Ascending aorta (tissue), 2 donors: ENCODE results near the gene IQCM. TPM values are rescaled to one million over a fixed set of nuclear protein-coding genes. Genes with fewer than 3 reads are reported as not detected.
"Not testable (repeated sequence)": the region's sequence is repeated elsewhere in the genome, so short reads cannot be mapped to it uniquely, and the experiment has no call there.

Experiments used
- DNase-seq, 2 donors: peaks; one replicate each; pipeline ENCODE4 v3.0.0-alpha.2; 2019; ENCODE audit warnings: low spot score in 2 of 2
- H3K27ac ChIP-seq, 2 donors: fragments of 200-600 bp; sonication (generic); one replicate each; pipeline ENCODE4 v1.5.1; 2016 to 2017; ENCODE audit warnings: mild to moderate bottlenecking in 1 of 2
- H3K27me3 ChIP-seq: fragments of 200-600 bp; sonication (generic); one replicate; pipeline ENCODE4 v1.5.1; 2017
- H3K36me3 ChIP-seq, 2 donors: fragments of 200-600 bp; sonication (generic); one replicate each; pipeline ENCODE4 v1.5.1; 2016
- H3K4me1 ChIP-seq, 2 donors: fragments of 200-600 bp; sonication (generic); one replicate each; pipeline ENCODE4 v1.5.1; 2016 to 2017; ENCODE audit warnings: mild to moderate bottlenecking in 1 of 2
- H3K4me3 ChIP-seq, 2 donors: fragments of 200-600 bp; sonication (generic); one replicate each; pipeline ENCODE4 v1.5.1; 2016 to 2017; ENCODE audit warnings: mild to moderate bottlenecking in 1 of 2
- H3K9me3 ChIP-seq, 2 donors: fragments of 200-600 bp; sonication (generic); one replicate each; pipeline ENCODE4 v1.5.1; 2016
- CTCF ChIP-seq, 3 experiments: fragments of 200-600 bp in 2 of 3; fragments of 450-650 bp in 1 of 3; sonication (generic) in 2 of 3; IDR thresholded peaks; one replicate each; pipeline ENCODE4 v1.5.1; 2016 to 2019; ENCODE audit warnings: antibody characterized with exemption in 3 of 3, mild to moderate bottlenecking in 1 of 3, moderate library complexity in 1 of 3
- intact Hi-C: fragments of 100-400 bp; cut with DNase I; formaldehyde crosslinking; loops from one replicate; pipeline ENCODE4 v1.15.1; 2023
- total RNA-seq: library from RNA; depleted of rRNA; stranded (reverse); fragments of >200 nt; gene quantifications from one replicate; pipeline ENCODE4 v1.1.0, GENCODE V29; 2016

The IQCM gene
- total RNA-seq, 1 donor from 2014 or later = not detected

GRCh38 chr4:149521611-149522425 is 293.8 kb downstream of the IQCM start:
- Histone ChIP-seq H3K9me3 (no peaks in the 10 kb centered on the region), H3K36me3 (no peaks in the 10 kb centered on the region), H3K4me1 (no peaks in the 10 kb centered on the region), H3K27ac (no peak overlapping the region), H3K27me3 (no peaks in the 10 kb centered on the region), H3K4me3 (no peak overlapping the region)
- no peak for DNase-seq
- intact Hi-C loops = no loop called here
- TF ChIP-seq CTCF (IDR thresholded peaks at IDR 0.05) = no peak

- Histone ChIP-seq H3K27me3 (no peaks in the 10 kb centered on the region), H3K4me3 (no peak overlapping the region), H3K4me1 (no peaks in the 10 kb centered on the region), H3K9me3 (no peaks in the 10 kb centered on the region), H3K27ac (no peak overlapping the region), H3K36me3 (no peaks in the 10 kb centered on the region)
- no peak for DNase-seq
- TF ChIP-seq CTCF (IDR thresholded peaks at IDR 0.05) = no peak
- intact Hi-C loops = no loop called here
Measured at GRCh38 chr4:149518471-149518870, 297.2 kb downstream of the IQCM start.

GRCh38 chr4:149513081-149513480 is 302.6 kb downstream of the IQCM start:
- Histone ChIP-seq H3K36me3 (no peaks in the 10 kb centered on the region), H3K4me1 (no peaks in the 10 kb centered on the region), H3K9me3 (no peaks in the 10 kb centered on the region), H3K27ac (no peak overlapping the region), H3K27me3 (no peaks in the 10 kb centered on the region), H3K4me3 (no peak overlapping the region)
- no peak for DNase-seq
- intact Hi-C loops = no loop called here
- TF ChIP-seq CTCF (IDR thresholded peaks at IDR 0.05) = no peak

GRCh38 chr4:149512501-149512900 is 303.1 kb downstream of the IQCM start:
- H3K4me1 ChIP-seq = no peaks in the 10 kb centered on the region
- no peak overlapping the region for H3K4me3 ChIP-seq
- no peaks in the 10 kb centered on the region for H3K36me3 ChIP-seq
- intact Hi-C loops = no loop called here
- H3K27me3 ChIP-seq = no peaks in the 10 kb centered on the region
- no peak for TF ChIP-seq CTCF (IDR thresholded peaks at IDR 0.05)
- no peak overlapping the region for H3K27ac ChIP-seq
- no peak for DNase-seq
- no peaks in the 10 kb centered on the region for H3K9me3 ChIP-seq

GRCh38 chr4:149511558-149512298 is 303.9 kb downstream of the IQCM start:
- no peak for TF ChIP-seq CTCF (IDR thresholded peaks at IDR 0.05)
- Histone ChIP-seq H3K27me3 (no peaks in the 10 kb centered on the region), H3K36me3 (no peaks in the 10 kb centered on the region), H3K9me3 (no peaks in the 10 kb centered on the region), H3K4me1 (no peaks in the 10 kb centered on the region), H3K4me3 (no peak overlapping the region), H3K27ac (no peak overlapping the region)
- intact Hi-C loops = no loop called here
- DNase-seq = no peak

GRCh38 chr4:149507309-149507708 is 308.3 kb downstream of the IQCM start:
- H3K4me1 ChIP-seq, H3K36me3 ChIP-seq, intact Hi-C loops, H3K4me3 ChIP-seq, H3K27ac ChIP-seq, H3K27me3 ChIP-seq, H3K9me3 ChIP-seq, DNase-seq: not testable (repeated sequence)
